ENCODE results near the gene PYGL.

DNA sequence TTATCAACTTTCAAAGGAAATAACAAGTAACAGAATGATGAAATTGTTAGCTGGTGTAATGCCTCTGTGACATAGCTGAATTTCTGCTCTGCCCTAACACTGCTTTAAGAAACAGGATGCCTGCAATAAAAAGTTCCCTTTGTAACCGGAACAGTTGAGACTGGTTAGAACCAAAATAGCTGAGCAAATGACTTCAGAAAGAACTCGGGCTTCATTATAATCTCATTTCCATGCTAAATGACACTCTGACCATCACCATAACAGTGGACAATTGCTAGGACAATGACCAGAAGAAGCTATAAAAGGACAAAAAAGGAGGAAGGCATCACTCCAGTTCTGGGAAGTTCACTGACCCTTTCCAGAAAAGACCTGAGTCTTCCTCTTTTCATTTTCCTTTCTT is 23.5 kb upstream of the PYGL start:
- TF ChIP-seq, protein P1, sequence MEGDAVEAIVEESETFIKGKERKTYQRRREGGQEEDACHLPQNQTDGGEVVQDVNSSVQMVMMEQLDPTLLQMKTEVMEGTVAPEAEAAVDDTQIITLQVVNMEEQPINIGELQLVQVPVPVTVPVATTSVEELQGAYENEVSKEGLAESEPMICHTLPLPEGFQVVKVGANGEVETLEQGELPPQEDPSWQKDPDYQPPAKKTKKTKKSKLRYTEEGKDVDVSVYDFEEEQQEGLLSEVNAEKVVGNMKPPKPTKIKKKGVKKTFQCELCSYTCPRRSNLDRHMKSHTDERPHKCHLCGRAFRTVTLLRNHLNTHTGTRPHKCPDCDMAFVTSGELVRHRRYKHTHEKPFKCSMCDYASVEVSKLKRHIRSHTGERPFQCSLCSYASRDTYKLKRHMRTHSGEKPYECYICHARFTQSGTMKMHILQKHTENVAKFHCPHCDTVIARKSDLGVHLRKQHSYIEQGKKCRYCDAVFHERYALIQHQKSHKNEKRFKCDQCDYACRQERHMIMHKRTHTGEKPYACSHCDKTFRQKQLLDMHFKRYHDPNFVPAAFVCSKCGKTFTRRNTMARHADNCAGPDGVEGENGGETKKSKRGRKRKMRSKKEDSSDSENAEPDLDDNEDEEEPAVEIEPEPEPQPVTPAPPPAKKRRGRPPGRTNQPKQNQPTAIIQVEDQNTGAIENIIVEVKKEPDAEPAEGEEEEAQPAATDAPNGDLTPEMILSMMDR (IDR thresholded peaks at IDR 0.05) = no peak
- TF ChIP-seq POLR2A (IDR thresholded peaks at IDR 0.05) = no peak
